Type B pancreatic cell (in vitro differentiated cells): ENCODE data around the gene POLD4. TPM values are rescaled to one million over a fixed set of nuclear protein-coding genes. Genes with fewer than 3 reads are reported as not detected.

ENCODE experiments used
- DNase-seq: peaks from one replicate; pipeline ENCODE4 v3.0.0; 2021; ENCODE audit warnings: mixed read lengths; ENCODE audit not compliant: unreplicated experiment; ENCODE audit errors: extremely low spot score
- H3K27ac Mint-ChIP-seq: 2 replicates; pipeline ENCODE4 v1.8.0; 2021; ENCODE audit warnings: mild to moderate bottlenecking, mixed read lengths
- H3K27me3 Mint-ChIP-seq: 2 replicates; pipeline ENCODE4 v1.8.0; 2021; ENCODE audit warnings: mixed read lengths
- H3K36me3 Mint-ChIP-seq: 2 replicates; pipeline ENCODE4 v1.8.0; 2021; ENCODE audit warnings: mixed read lengths
- H3K4me1 Mint-ChIP-seq: one replicate; pipeline ENCODE4 v1.8.0; 2021; ENCODE audit warnings: mixed read lengths; ENCODE audit not compliant: unreplicated experiment
- H3K4me3 Mint-ChIP-seq: 2 replicates; pipeline ENCODE4 v1.8.0; 2021; ENCODE audit warnings: mild to moderate bottlenecking, mixed read lengths
- H3K9me3 Mint-ChIP-seq: 2 replicates; pipeline ENCODE4 v1.8.0; 2021; ENCODE audit warnings: mixed read lengths
- total RNA-seq: library from RNA; stranded (reverse); gene quantifications from 2 replicates; pipeline ENCODE4 v1.2.1, GENCODE V29; 2021; ENCODE audit warnings: low replicate concordance
- TF ChIP-seq, protein P1 (sequence below): fragments of 200-600 bp; sonication (generic); conservative IDR thresholded peaks from 2 replicates; pipeline ENCODE4 v1.5.0; 2021; ENCODE audit warnings: antibody characterized with exemption, mild to moderate bottlenecking

POLD4 gene
- total RNA-seq, 1 donor from 2014 or later: 15.0 TPM

GRCh38 chr11:67345247-67345919, 8.0 kb downstream of the POLD4 start:
- H3K27ac Mint-ChIP-seq: peak overlapping the region; percentile 72
- H3K4me1 Mint-ChIP-seq: peaks cover 17% of the 10 kb centered on the region
- H3K27me3 Mint-ChIP-seq: no peaks in the 10 kb centered on the region
- H3K4me3 Mint-ChIP-seq: no peak overlapping the region
- no peaks in the 10 kb centered on the region for H3K36me3 Mint-ChIP-seq
- no peaks in the 10 kb centered on the region for H3K9me3 Mint-ChIP-seq
- DNase-seq: no peak
- TF ChIP-seq, protein P1, sequence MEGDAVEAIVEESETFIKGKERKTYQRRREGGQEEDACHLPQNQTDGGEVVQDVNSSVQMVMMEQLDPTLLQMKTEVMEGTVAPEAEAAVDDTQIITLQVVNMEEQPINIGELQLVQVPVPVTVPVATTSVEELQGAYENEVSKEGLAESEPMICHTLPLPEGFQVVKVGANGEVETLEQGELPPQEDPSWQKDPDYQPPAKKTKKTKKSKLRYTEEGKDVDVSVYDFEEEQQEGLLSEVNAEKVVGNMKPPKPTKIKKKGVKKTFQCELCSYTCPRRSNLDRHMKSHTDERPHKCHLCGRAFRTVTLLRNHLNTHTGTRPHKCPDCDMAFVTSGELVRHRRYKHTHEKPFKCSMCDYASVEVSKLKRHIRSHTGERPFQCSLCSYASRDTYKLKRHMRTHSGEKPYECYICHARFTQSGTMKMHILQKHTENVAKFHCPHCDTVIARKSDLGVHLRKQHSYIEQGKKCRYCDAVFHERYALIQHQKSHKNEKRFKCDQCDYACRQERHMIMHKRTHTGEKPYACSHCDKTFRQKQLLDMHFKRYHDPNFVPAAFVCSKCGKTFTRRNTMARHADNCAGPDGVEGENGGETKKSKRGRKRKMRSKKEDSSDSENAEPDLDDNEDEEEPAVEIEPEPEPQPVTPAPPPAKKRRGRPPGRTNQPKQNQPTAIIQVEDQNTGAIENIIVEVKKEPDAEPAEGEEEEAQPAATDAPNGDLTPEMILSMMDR: no peak

- H3K9me3 Mint-ChIP-seq: no peaks in the 10 kb centered on the region
- DNase-seq: no peak
- H3K4me3 Mint-ChIP-seq: no peak overlapping the region
- no peaks in the 10 kb centered on the region for H3K36me3 Mint-ChIP-seq
- H3K4me1 Mint-ChIP-seq: peaks cover 16% of the 10 kb centered on the region
- no peaks in the 10 kb centered on the region for H3K27me3 Mint-ChIP-seq
- no peak overlapping the region for H3K27ac Mint-ChIP-seq
- TF ChIP-seq, protein P1: no peak
Observed at GRCh38 chr11:67344264-67344663, 9.1 kb downstream of the POLD4 start.

DNA sequence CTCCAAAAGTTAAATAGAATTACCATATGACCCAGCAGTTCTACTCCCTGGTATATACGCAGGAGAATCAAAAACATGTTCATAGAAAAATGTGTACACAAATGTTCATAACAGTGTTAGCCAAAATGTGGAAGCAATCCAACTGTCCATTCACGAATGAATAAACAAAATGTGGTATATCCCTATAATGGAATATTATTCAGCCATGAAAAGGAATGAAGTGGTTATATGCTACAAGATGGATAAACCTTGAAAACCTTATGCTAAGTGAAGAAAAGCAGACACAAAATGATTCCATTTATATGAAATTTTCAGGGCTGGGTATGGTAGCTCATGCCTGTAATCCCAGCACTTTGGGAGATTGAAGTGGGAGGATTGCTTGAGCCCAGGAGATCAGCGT, 16.1 kb downstream of the POLD4 start:
- no peak overlapping the region for H3K27ac Mint-ChIP-seq
- no peaks in the 10 kb centered on the region for H3K27me3 Mint-ChIP-seq
- no peaks in the 10 kb centered on the region for H3K9me3 Mint-ChIP-seq
- H3K4me1 Mint-ChIP-seq: no peaks in the 10 kb centered on the region
- no peak for DNase-seq
- TF ChIP-seq, protein P1: no peak
- no peak overlapping the region for H3K4me3 Mint-ChIP-seq
- H3K36me3 Mint-ChIP-seq: peaks cover 5% of the 10 kb centered on the region

- Mint-ChIP-seq H3K4me3 (no peak overlapping the region), H3K27me3 (no peaks in the 10 kb centered on the region), H3K36me3 (peaks cover 9% of the 10 kb centered on the region), H3K4me1 (no peaks in the 10 kb centered on the region), H3K27ac (peak overlapping the region; percentile 46), H3K9me3 (no peaks in the 10 kb centered on the region)
- TF ChIP-seq, protein P1: no peak
- no peak for DNase-seq
Observed at GRCh38 chr11:67332081-67332691, 21.2 kb downstream of the POLD4 start.

- peaks cover 4% of the 10 kb centered on the region for H3K36me3 Mint-ChIP-seq
- H3K4me3 Mint-ChIP-seq: no peak overlapping the region
Observed at GRCh38 chr11:67323526-67323925, 29.8 kb downstream of the POLD4 start.

More at GRCh38 chr11:67323526-67323925, 29.8 kb downstream of the POLD4 start:
- Mint-ChIP-seq H3K27ac (no peak overlapping the region), H3K4me1 (peaks cover 2% of the 10 kb centered on the region), H3K27me3 (peaks cover 2% of the 10 kb centered on the region), H3K9me3 (no peaks in the 10 kb centered on the region)
- DNase-seq: no peak
- TF ChIP-seq, protein P1: no peak
